Spinal cord (tissue), 10 donors: ENCODE results near the gene PCDHA7. TPM values are rescaled to one million over a fixed set of nuclear protein-coding genes. Genes with fewer than 3 reads are reported as not detected.
A peak's percentile ranks its signal among the peaks of the same experiment; 100 is the strongest.
"Not testable (repeated sequence)": the region's sequence is repeated elsewhere in the genome, so short reads cannot be mapped to it uniquely, and the experiment has no call there.

Experiments
- DNase-seq, 6 donors: peaks; one replicate each; pipeline versions ENCODE4 v3.0.0 to v3.0.0-alpha.2; 2013 to 2015; ENCODE audit warnings: low spot score in 6 of 6, low read depth in 4 of 6
- H3K27ac ChIP-seq: one replicate; pipeline ENCODE4 v1.5.1; 2013; ENCODE audit warnings: low read depth, low read length, control low read depth
- H3K27me3 ChIP-seq: one replicate; pipeline ENCODE4 v1.6.1; 2013; ENCODE audit warnings: low read length; ENCODE audit not compliant: control insufficient read depth, insufficient read depth
- H3K36me3 ChIP-seq: one replicate; pipeline ENCODE4 v1.6.1; 2013; ENCODE audit warnings: low read length; ENCODE audit not compliant: control insufficient read depth, insufficient read depth
- H3K4me1 ChIP-seq: one replicate; pipeline ENCODE4 v1.6.1; 2013; ENCODE audit warnings: low read length; ENCODE audit not compliant: control insufficient read depth, insufficient read depth
- H3K4me3 ChIP-seq: one replicate; pipeline ENCODE4 v1.5.1; 2013; ENCODE audit warnings: low read depth, low read length, control low read depth
- H3K9me3 ChIP-seq: one replicate; pipeline ENCODE4 v1.6.1; 2013; ENCODE audit warnings: low read length; ENCODE audit not compliant: control insufficient read depth, insufficient read depth
- WGBS: methylation state at CpG from one replicate; pipeline ENCODE4 v1.1.5; 2013; ENCODE audit warnings: missing lambda C conversion rate; ENCODE audit not compliant: insufficient coverage; 5-methylcytosine and 5-hydroxymethylcytosine counted together
- polyA plus RNA-seq, 2 donors: library from polyadenylated mRNA; unstranded; fragments of 120-200 nt; gene quantifications; one replicate each; pipeline ENCODE4 v1.2.1, GENCODE V29; 2013; ENCODE audit not compliant: insufficient read length in 2 of 2
- total RNA-seq, 2 donors: library from RNA; depleted of rRNA in 1 of 2; stranded (reverse); fragments of 120-200 nt in 1 of 2; fragments of >200 nt in 1 of 2; gene quantifications; one replicate each; pipeline versions ENCODE4 v1.2.3 to v1.2.4, GENCODE V29; 2013 to 2014
- donor health status: healthy.

The PCDHA7 gene
- total and polyA plus RNA-seq, 4 donors, result 1.8 to 6.4 (median 5.5) TPM

DNA sequence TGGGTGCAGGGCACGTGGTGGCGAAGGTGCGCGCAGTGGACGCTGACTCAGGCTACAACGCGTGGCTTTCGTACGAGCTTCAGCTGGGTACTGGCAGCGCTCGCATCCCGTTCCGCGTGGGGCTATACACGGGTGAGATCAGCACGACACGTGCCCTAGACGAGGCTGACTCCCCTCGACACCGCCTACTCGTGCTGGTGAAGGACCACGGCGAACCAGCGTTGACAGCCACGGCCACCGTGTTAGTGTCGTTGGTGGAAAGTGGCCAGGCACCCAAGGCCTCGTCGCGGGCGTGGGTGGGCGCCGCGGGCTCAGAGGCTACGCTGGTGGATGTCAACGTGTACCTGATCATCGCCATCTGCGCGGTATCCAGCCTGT lies 37.4 kb upstream of the PCDHA7 start:
- no peak overlapping the region for H3K4me3 ChIP-seq
- H3K4me1 ChIP-seq, result no peaks in the 10 kb centered on the region
- H3K27me3 ChIP-seq, result no peaks in the 10 kb centered on the region
- WGBS, result 48% methylated on average over 39 of the region's 39 CpGs
- peaks cover 14% of the 10 kb centered on the region for H3K9me3 ChIP-seq
- H3K36me3 ChIP-seq, result peaks cover 8% of the 10 kb centered on the region
- no peak overlapping the region for H3K27ac ChIP-seq
- no peak for DNase-seq

DNA sequence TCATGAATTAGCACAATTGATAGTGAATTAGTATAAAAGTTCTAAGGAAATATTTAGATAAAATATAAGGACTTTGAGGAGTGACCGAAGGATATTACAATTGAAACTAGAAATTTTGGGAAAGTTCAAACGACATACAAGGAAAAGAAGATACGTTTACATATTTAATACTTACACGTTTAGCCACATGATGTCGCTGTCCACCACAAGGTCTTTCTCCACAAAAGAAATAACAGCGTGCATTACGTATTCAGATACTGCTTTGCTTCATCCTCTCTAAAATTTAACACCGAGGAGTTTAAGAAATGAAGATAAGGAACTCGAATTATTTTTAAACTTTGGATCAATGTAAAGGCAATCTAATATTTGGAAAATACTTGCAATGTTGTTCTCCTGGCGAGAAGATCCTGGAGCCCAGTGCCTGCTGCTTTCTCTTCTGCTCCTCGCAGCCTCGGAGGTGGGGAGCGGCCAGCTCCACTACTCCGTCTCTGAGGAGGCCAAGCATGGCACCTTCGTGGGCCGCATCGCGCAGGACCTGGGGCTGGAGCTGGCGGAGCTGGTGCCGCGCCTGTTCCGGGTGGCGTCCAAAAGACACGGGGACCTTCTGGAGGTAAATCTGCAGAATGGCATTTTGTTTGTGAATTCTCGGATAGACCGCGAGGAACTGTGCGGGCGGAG lies 33.1 kb upstream of the PCDHA7 start, which contains the start of gene PCDHA3:
PCDHA3 (plus strand) TSS at position 242 of the 678 bp plus-strand sequence.
- WGBS, result 21% methylated on average over 21 of the region's 29 CpGs
- DNase-seq, result peak in 2 of 6 donors; percentile 44 to 75
- no peaks in the 10 kb centered on the region for H3K27me3 ChIP-seq
- peak within 1 kb of the TSS; percentile 11 for H3K4me3 ChIP-seq
- H3K9me3 ChIP-seq, result peaks cover 17% of the 10 kb centered on the region
- no peak within 1 kb of the TSS for H3K27ac ChIP-seq
- H3K4me1 ChIP-seq, result no peaks in the 10 kb centered on the region
- peaks cover 16% of the 10 kb centered on the region for H3K36me3 ChIP-seq

DNA sequence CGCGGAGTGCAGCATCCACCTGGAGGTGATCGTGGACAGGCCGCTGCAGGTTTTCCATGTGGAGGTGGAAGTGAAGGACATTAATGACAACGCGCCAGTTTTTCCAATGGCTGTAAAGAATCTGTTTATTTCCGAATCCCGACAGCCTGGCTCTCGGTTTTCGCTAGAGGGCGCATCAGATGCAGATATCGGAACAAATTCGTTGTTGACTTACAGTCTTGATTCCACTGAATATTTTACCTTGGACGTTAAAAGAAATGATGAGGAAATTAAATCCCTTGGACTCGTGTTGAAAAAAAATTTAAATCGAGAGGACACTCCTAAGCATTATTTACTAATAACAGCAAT lies 32.6 kb upstream of the PCDHA7 start:
- Histone ChIP-seq H3K9me3 (peaks cover 17% of the 10 kb centered on the region), H3K4me1 (no peaks in the 10 kb centered on the region), H3K27ac (no peak overlapping the region), H3K4me3 (no peak overlapping the region), H3K27me3 (no peaks in the 10 kb centered on the region), H3K36me3 (peaks cover 15% of the 10 kb centered on the region)
- 2% methylated on average over 5 of the region's 16 CpGs for WGBS
- peak in 2 of 6 donors; percentile 17 to 44 for DNase-seq

DNA sequence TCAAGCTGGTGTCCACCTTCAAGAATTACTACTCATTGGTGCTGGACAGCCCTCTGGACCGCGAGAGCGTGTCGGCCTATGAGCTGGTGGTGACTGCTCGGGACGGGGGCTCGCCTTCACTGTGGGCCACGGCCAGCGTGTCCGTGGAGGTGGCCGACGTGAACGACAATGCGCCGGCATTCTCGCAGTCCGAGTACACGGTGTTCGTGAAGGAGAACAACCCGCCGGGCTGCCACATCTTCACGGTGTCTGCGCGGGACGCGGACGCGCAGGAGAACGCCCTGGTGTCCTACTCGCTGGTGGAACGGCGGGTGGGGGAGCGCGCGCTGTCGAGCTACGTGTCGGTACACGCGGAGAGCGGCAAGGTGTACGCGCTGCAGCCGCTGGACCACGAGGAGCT lies 31.7 kb upstream of the PCDHA7 start:
- not testable (repeated sequence) for H3K4me1 ChIP-seq, H3K27ac ChIP-seq, H3K36me3 ChIP-seq, DNase-seq, H3K27me3 ChIP-seq, H3K4me3 ChIP-seq
- peaks cover 10% of the 10 kb centered on the region for H3K9me3 ChIP-seq
- WGBS, result 39% methylated on average over 45 of the region's 45 CpGs

DNA sequence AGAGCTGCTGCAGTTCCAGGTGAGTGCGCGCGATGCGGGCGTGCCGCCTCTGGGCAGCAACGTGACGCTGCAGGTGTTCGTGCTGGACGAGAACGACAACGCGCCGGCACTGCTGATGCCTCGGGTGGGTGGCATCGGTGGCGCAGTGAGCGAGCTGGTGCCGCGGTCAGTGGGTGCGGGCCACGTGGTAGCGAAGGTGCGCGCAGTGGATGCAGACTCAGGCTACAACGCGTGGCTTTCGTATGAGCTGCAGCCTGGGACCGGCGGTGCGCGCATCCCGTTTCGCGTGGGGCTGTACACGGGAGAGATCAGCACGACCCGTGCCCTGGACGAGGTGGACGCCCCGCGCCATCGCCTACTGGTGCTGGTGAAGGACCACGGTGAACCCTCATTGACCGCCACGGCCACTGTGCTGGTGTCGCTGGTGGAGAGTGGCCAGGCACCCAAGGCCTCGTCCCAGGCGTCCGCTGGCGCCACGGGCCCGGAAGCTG lies 31.2 kb upstream of the PCDHA7 start:
- Histone ChIP-seq H3K27me3 (no peaks in the 10 kb centered on the region), H3K27ac (no peak overlapping the region), H3K36me3 (peaks cover 8% of the 10 kb centered on the region), H3K9me3 (peaks cover 15% of the 10 kb centered on the region), H3K4me3 (no peak overlapping the region), H3K4me1 (no peaks in the 10 kb centered on the region)
- DNase-seq, result no peak
- 34% methylated on average over 53 of the region's 53 CpGs for WGBS

DNA sequence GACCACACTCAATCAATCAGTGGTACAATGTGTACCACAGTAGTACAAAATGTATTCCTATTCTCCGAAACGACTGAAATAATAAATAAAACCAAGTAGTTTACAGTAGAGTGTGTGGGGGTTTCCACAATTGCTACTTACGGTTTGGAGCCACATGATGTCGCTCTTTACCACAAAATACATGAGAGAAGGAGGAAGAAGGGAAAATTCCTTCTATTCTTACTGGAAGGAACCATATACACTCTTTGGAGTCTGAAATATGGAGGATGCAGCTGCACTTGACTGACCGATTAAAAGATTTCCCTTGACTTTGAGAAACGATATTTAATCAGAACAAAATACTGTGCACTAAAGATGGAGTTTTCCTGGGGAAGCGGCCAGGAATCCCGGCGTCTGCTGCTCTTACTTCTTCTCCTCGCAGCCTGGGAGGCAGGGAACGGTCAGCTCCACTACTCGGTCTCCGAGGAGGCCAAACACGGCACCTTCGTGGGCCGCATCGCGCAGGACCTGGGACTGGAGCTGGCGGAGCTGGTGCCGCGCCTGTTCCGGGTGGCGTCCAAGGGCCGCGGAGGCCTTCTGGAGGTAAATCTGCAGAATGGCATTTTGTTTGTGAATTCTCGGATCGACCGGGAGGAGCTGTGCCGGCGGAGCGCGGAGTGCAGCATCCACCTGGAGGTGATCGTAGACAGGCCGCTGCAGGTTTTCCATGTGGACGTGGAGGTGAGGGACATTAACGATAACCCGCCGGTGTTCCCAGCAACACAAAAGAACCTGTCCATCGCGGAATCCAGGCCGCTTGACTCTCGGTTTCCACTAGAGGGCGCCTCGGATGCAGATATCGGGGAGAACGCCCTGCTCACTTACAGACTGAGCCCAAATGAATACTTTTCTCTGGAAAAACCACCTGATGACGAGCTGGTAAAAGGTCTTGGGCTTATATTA lies 27.0 kb upstream of the PCDHA7 start, which contains the start of gene PCDHA4:
PCDHA4 (plus strand) TSS at position 235 of the 942 bp plus-strand sequence.
- peaks cover 19% of the 10 kb centered on the region for H3K36me3 ChIP-seq
- H3K9me3 ChIP-seq, result peaks cover 17% of the 10 kb centered on the region
- no peaks in the 10 kb centered on the region for H3K27me3 ChIP-seq
- H3K4me1 ChIP-seq, result no peaks in the 10 kb centered on the region
- peak in 2 of 6 donors; percentile 59 to 70 for DNase-seq
- H3K4me3 ChIP-seq, result no peak within 1 kb of the TSS
- no peak within 1 kb of the TSS for H3K27ac ChIP-seq
- WGBS, result 18% methylated on average over 42 of the region's 47 CpGs

DNA sequence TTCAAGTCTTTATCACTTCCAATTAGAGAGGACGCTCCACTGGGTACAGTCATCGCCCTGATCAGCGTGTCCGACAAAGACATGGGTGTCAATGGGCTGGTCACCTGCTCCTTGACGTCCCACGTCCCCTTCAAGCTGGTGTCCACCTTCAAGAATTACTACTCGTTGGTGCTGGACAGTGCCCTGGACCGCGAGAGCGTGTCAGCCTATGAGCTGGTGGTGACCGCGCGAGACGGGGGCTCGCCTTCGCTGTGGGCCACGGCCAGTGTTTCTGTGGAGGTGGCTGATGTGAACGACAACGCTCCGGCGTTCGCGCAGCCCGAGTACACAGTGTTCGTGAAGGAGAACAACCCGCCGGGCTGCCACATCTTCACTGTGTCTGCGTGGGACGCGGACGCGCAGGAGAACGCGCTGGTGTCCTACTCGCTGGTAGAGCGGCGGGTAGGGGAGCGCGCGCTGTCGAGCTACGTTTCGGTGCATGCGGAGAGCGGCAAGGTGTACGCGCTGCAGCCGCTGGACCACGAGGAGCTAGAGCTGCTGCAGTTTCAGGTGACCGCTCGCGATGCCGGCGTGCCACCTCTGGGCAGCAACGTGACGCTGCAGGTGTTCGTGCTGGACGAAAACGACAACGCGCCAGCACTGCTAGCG lies 25.7 kb upstream of the PCDHA7 start:
- not testable (repeated sequence) for DNase-seq, H3K27me3 ChIP-seq, H3K4me1 ChIP-seq, H3K27ac ChIP-seq, H3K4me3 ChIP-seq
- H3K36me3 ChIP-seq, result peaks cover 11% of the 10 kb centered on the region
- peaks cover 12% of the 10 kb centered on the region for H3K9me3 ChIP-seq
- 53% methylated on average over 62 of the region's 62 CpGs for WGBS

DNA sequence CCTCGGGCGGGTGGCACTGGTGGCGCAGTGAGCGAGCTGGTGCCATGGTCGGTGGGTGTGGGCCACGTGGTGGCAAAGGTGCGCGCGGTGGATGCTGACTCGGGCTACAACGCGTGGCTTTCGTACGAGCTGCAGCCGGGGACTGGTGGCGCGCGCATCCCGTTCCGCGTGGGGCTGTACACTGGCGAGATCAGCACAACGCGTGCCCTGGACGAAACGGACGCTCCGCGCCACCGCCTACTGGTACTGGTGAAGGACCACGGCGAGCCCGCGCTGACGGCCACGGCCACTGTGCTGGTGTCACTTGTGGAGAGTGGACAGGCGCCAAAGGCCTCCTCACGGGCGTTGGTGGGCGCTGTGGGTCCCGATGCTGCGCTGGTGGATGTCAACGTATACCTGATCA lies 25.2 kb upstream of the PCDHA7 start:
- no peak for DNase-seq

More for the DNA sequence above, 25.2 kb upstream of the PCDHA7 start:
- WGBS, result 60% methylated on average over 43 of the region's 43 CpGs
- H3K27me3 ChIP-seq, result no peaks in the 10 kb centered on the region
- peaks cover 11% of the 10 kb centered on the region for H3K36me3 ChIP-seq
- no peak overlapping the region for H3K27ac ChIP-seq
- H3K4me1 ChIP-seq, result no peaks in the 10 kb centered on the region
- no peak overlapping the region for H3K4me3 ChIP-seq
- peaks cover 10% of the 10 kb centered on the region for H3K9me3 ChIP-seq
